Thymus (tissue), 11 donors: ENCODE results near the gene ORM2. TPM values are rescaled to one million over a fixed set of nuclear protein-coding genes. Genes with fewer than 3 reads are reported as not detected.

ENCODE experiments used
- DNase-seq, 9 donors: peaks; one replicate each; pipeline ENCODE4 v3.0.0-alpha.2; 2013; ENCODE audit warnings: low spot score in 9 of 9, low read depth in 6 of 9, missing footprints in 1 of 9
- H3K27ac ChIP-seq, 2 donors: one replicate each; pipeline ENCODE4 v1.5.1; 2013; ENCODE audit warnings: control low read depth in 1 of 2, low read depth in 1 of 2, low read length in 1 of 2, mild to moderate bottlenecking in 1 of 2, moderate library complexity in 1 of 2
- H3K27me3 ChIP-seq, 2 donors: one replicate each; pipeline ENCODE4 v1.5.1; 2013; ENCODE audit warnings: low read length in 1 of 2; ENCODE audit not compliant: control insufficient read depth in 2 of 2, insufficient read depth in 1 of 2
- H3K36me3 ChIP-seq, 2 donors: one replicate each; pipeline ENCODE4 v1.5.1; 2013; ENCODE audit warnings: low read length in 1 of 2, mild to moderate bottlenecking in 1 of 2, moderate library complexity in 1 of 2; ENCODE audit not compliant: control insufficient read depth in 2 of 2, insufficient read depth in 2 of 2
- H3K4me1 ChIP-seq, 2 donors: one replicate each; pipeline ENCODE4 v1.5.1; 2013; ENCODE audit warnings: low read length in 2 of 2; ENCODE audit not compliant: control insufficient read depth in 2 of 2, insufficient read depth in 2 of 2
- H3K4me3 ChIP-seq, 2 donors: one replicate each; pipeline ENCODE4 v1.5.1; 2013; ENCODE audit warnings: low read length in 2 of 2, control low read depth in 1 of 2, mild to moderate bottlenecking in 1 of 2
- H3K9me3 ChIP-seq, 2 donors: one replicate each; pipeline ENCODE4 v1.5.1; 2013; ENCODE audit warnings: low read length in 1 of 2, mild to moderate bottlenecking in 1 of 2; ENCODE audit not compliant: control insufficient read depth in 2 of 2, insufficient read depth in 1 of 2
- WGBS: extraction: QIAGEN DNeasy Blood & Tissue Kit; methylation state at CpG from one replicate; pipeline ENCODE4 v1.1.7; 2013; 5-methylcytosine and 5-hydroxymethylcytosine counted together
- polyA plus RNA-seq: library from polyadenylated mRNA; stranded (reverse); fragments of 200-250 nt; gene quantifications from one replicate; pipeline ENCODE4 v1.2.3, GENCODE V29; 2013
- total RNA-seq: library from RNA; stranded (reverse); fragments of 120-200 nt; gene quantifications from one replicate; pipeline ENCODE4 v1.2.4, GENCODE V29; 2013
- donor health status: healthy.

The ORM2 gene
- total and polyA plus RNA-seq, 2 donors, result 0.38 to 1.1 TPM

- Histone ChIP-seq H3K9me3 (no peaks in the 10 kb centered on the region), H3K27ac (peak overlapping the region; percentile 70 to 77), H3K4me1 (peaks cover 61 to 88% of the 10 kb centered on the region in 2 donors), H3K27me3 (no peaks in the 10 kb centered on the region), H3K36me3 (peaks cover 69 to 82% of the 10 kb centered on the region in 2 donors), H3K4me3 (no peak overlapping the region)
- DNase-seq, result no peak
- WGBS, result 94% methylated on average over 19 of the region's 19 CpGs
These were observed 47.1 kb downstream of the ORM2 start for GRCh38 chr9:114376586-114377445.

- DNase-seq, result no peak
- WGBS, result 94% methylated on average over 8 of the region's 8 CpGs
- no peak overlapping the region for H3K4me3 ChIP-seq
- H3K27me3 ChIP-seq, result no peaks in the 10 kb centered on the region
- H3K4me1 ChIP-seq, result peaks cover 60 to 88% of the 10 kb centered on the region in 2 donors
- H3K27ac ChIP-seq, result no peak overlapping the region
- H3K36me3 ChIP-seq, result peaks cover 73 to 83% of the 10 kb centered on the region in 2 donors
- no peaks in the 10 kb centered on the region for H3K9me3 ChIP-seq
These were observed 48.3 kb downstream of the ORM2 start for GRCh38 chr9:114378016-114378415.

GRCh38 chr9:114378883-114379282 is 49.2 kb downstream of the ORM2 start:
- no peaks in the 10 kb centered on the region for H3K9me3 ChIP-seq
- peak overlapping the region; percentile 32 to 66 for H3K27ac ChIP-seq
- 96% methylated on average over 5 of the region's 5 CpGs for WGBS
- no peak overlapping the region for H3K4me3 ChIP-seq
- H3K36me3 ChIP-seq, result peaks cover 71 to 85% of the 10 kb centered on the region in 2 donors
- H3K27me3 ChIP-seq, result no peaks in the 10 kb centered on the region
- peaks cover 54 to 88% of the 10 kb centered on the region in 2 donors for H3K4me1 ChIP-seq
- no peak for DNase-seq

Other genes starting within 250 kb of the ORM2 start
- 7.8 TPM for gene KIF12, start 230.6 kb upstream of the ORM2 start, total RNA-seq
- gene KIF12, start 230.6 kb upstream of the ORM2 start, polyA plus RNA-seq, result 1.8 TPM
- gene COL27A1, start 174.3 kb upstream of the ORM2 start, total RNA-seq, result 12.6 TPM
- 24.0 TPM for gene COL27A1, start 174.3 kb upstream of the ORM2 start, polyA plus RNA-seq
- 3.1 TPM for gene ORM1, start 6.8 kb upstream of the ORM2 start, total RNA-seq
- gene ORM1, start 6.8 kb upstream of the ORM2 start, polyA plus RNA-seq, result 3.4 TPM
- gene AKNA, start 58.1 kb downstream of the ORM2 start, total RNA-seq, result 52.2 TPM
- gene AKNA, start 58.1 kb downstream of the ORM2 start, polyA plus RNA-seq, result 162 TPM
- gene WHRN, start 175.6 kb downstream of the ORM2 start, total RNA-seq, result 3.2 TPM
- 14.9 TPM for gene WHRN, start 175.6 kb downstream of the ORM2 start, polyA plus RNA-seq